GM12864 (cell line): ENCODE data around the gene SACS.

ENCODE experiments used
- DNase-seq: peaks from one replicate; pipeline ENCODE4 v3.0.0-alpha.2; 2011; ENCODE audit warnings: low read depth
- H3K4me3 ChIP-seq: 2 replicates; pipeline ENCODE4 v1.5.1; 2011; ENCODE audit warnings: mild to moderate bottlenecking, low read depth, low read length, control low read depth
- TF ChIP-seq, protein P1 (sequence below): IDR thresholded peaks from 2 replicates; pipeline ENCODE4 v1.5.1; 2011; ENCODE audit warnings: low read depth, mild to moderate bottlenecking, moderate library complexity, low read length, control low read depth, inconsistent platforms; ENCODE audit errors: missing control alignments

Gene SACS

DNA sequence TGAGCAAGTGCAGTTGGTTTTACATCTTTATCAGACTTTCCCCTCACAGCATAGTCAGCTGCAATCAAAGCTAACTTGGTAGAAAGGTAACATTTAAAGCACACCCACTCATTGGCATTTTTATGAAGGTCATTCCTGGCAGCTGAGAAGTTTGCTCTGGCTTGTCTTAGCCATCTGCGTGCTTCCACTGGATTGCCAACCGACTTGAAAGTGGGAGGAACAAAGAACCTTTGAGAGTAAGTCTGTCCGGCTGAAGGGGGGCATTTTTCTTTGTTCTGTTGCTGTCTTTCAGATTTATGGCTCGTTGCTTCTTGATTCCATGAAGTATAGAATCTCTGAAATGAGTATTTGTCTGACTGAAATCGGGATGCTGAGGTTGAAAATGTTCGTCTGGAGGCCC, 103.1 kb downstream of the SACS start:
- DNase-seq: no peak
- TF ChIP-seq, protein P1, sequence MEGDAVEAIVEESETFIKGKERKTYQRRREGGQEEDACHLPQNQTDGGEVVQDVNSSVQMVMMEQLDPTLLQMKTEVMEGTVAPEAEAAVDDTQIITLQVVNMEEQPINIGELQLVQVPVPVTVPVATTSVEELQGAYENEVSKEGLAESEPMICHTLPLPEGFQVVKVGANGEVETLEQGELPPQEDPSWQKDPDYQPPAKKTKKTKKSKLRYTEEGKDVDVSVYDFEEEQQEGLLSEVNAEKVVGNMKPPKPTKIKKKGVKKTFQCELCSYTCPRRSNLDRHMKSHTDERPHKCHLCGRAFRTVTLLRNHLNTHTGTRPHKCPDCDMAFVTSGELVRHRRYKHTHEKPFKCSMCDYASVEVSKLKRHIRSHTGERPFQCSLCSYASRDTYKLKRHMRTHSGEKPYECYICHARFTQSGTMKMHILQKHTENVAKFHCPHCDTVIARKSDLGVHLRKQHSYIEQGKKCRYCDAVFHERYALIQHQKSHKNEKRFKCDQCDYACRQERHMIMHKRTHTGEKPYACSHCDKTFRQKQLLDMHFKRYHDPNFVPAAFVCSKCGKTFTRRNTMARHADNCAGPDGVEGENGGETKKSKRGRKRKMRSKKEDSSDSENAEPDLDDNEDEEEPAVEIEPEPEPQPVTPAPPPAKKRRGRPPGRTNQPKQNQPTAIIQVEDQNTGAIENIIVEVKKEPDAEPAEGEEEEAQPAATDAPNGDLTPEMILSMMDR: no peak

DNA sequence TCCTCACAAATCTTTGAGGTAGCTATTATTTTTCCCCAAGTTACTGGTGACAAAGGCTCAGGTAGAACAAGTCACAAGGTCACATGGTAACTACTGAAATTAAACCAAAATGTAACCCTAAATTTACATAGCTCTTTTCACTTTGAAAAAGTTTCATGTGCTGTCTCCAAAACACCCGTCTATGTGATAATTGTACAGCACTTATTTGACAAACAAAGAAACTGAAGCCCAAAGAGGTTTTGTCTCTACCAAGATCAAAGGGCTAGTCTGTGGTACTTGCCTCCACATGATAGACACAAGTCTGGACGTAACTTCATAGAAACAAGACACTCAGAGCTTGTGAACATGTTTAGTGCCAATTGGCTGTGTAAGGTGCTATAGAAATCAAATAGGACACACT, 108.3 kb downstream of the SACS start:
- TF ChIP-seq, protein P1: no peak
- no peak for DNase-seq
- no peak overlapping the region for H3K4me3 ChIP-seq

More for the DNA sequence above, 103.1 kb downstream of the SACS start:
- no peak overlapping the region for H3K4me3 ChIP-seq

DNA sequence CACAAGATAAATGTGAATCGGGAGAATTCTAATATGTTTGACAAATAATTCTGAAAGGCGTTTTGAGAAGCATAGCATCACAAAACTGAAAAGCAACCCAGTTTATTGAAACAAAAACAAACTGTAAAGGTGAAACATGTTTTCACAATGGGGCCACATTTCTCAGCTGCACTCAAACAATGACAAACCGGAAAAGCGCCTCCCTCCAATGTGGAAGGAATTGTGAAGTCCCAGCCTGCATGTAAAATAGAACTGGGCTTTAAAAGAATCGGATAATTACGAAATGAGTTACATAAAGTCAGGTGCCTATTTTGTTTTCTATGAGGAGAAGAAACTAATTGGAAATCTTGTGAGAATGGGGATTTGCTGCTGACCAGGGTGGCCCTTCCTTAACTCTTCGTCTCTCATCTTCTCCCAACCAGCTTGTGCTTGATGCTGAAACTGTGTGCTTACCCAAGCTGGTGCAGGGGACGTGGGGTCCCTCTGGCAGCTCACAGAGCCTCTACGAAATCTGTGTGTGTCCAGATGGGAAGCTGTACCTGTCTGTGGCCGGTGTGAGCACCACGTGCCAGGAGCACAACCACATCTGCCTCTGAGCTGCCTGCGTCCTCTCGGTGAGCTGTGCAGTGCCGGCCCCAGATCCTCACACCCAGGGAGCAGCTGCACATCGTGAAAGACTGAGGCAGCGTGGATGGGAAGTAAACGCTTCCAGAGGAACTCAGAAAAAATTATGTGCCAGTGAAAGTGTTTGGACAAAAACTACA, 109.4 kb downstream of the SACS start:
- H3K4me3 ChIP-seq: no peak overlapping the region
- TF ChIP-seq, protein P1: no peak

DNA sequence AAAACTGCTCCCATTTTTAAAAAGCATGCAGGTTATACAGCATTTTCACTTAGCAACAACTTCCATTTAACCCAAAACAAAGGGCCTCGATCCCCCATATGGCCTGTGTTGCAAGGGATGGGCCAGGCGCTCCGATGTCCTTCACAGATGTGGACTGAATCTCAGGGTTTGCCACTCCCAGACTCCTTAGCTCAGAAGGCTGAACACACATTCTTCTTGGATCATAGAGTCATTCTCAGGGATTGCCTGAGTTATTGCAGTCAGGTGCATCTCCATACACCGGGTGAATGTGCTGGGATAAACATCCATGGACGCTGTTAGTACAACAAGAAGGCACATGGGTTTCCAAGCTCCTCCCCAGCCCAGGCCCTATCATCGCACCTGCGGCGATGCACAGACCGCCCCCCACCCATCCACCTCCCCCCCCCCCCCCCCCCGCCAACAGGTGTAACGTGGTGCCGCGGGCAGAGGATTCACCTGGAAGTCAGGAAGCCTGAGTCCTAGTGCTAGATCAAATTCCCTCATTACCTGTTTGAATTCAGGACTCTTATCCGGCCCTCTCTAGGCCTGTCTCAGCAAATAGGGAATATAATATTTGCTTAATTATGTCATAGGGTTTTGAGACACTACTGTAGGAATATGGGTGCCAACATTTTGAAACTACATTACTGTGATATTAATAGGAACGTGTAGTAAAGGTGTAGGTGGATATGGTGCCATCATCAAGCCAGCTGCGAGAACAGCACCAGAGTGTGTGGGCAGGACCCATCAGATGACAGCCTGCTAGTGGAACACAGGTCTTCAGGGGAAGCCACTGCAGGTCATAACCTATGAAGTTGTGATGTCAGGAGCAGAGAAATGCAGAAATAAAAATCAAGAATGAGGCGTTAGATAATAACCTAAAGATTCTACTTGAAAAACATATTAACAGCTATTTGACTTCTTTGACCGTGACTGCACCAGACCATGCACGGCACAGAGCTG, 110.9 kb downstream of the SACS start:
- DNase-seq: no peak
- TF ChIP-seq, protein P1: no peak
- no peak overlapping the region for H3K4me3 ChIP-seq

More for the DNA sequence above, 109.4 kb downstream of the SACS start:
- no peak for DNase-seq

DNA sequence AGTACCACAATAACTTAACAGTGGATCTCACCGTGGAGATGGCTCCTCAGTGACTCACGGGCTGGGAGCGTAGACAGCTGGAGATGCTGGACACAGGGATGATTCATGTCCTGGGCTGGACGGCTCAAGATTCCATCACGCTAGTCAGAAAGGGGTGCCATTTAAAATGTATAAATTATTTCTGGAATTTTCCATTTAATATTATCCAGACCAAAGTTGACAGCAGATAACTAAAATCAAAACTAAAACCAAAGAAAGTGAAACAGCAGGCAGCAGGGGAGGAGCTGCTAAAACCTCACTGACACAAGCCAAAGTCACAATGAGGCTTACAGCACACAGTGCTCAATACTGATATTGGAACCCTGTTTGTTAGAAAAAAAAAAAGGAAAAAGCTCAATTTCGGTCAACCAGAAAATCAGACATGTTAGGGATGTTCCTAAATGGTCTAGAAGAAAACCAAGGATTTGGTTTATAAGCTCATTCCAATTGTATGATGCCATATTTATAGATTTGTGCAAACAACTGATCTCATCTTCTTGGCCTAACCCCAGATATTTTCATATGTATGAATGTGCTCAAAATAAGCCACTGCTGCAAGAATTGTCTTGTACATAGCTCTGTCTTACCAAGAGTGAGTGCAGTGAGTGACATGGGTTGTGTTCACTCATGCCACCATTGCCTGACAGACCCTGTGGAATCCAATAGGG, 111.8 kb downstream of the SACS start:
- TF ChIP-seq, protein P1: no peak
- H3K4me3 ChIP-seq: peak overlapping the region; percentile 51
- DNase-seq: no peak

DNA sequence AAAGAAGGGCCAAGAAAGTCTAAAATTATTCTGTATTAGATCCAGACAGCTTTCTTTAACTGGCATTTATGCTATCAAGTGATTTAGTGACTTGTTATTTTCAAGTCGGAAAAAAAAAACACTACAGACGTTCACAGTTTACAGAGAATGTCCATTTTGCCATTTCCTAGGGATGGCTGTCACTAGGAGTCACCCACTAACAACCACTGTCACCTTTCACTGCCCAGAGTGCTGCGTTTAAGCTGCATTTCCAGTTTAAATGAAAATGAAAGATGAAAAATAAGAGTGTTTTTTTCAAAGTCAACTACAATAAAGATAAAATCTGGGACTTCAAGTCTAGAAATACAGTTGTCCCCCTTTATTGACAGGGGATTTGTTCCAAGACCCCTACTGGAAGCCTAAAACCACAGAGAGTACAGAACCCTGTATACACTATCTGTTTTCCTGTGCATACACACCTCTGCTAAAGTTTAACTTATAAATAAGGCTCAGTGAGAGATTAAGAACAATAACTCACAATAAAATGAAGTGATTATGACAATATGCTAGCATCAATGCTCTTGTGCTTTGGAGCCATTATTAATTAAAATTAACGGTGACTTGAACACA, 112.5 kb downstream of the SACS start:
- TF ChIP-seq, protein P1: no peak
- H3K4me3 ChIP-seq: peak overlapping the region; percentile 51
- DNase-seq: no peak
